Type B pancreatic cell (in vitro differentiated cells): ENCODE measurements around the gene PLK2. TPM values are rescaled to one million over a fixed set of nuclear protein-coding genes. Genes with fewer than 3 reads are reported as not detected.

Experiments
- DNase-seq: peaks from one replicate; pipeline ENCODE4 v3.0.0; 2021; ENCODE audit warnings: mixed read lengths; ENCODE audit not compliant: unreplicated experiment; ENCODE audit errors: extremely low spot score
- H3K27ac Mint-ChIP-seq: 2 replicates; pipeline ENCODE4 v1.8.0; 2021; ENCODE audit warnings: mild to moderate bottlenecking, mixed read lengths
- H3K27me3 Mint-ChIP-seq: 2 replicates; pipeline ENCODE4 v1.8.0; 2021; ENCODE audit warnings: mixed read lengths
- H3K36me3 Mint-ChIP-seq: 2 replicates; pipeline ENCODE4 v1.8.0; 2021; ENCODE audit warnings: mixed read lengths
- H3K4me1 Mint-ChIP-seq: one replicate; pipeline ENCODE4 v1.8.0; 2021; ENCODE audit warnings: mixed read lengths; ENCODE audit not compliant: unreplicated experiment
- H3K4me3 Mint-ChIP-seq: 2 replicates; pipeline ENCODE4 v1.8.0; 2021; ENCODE audit warnings: mild to moderate bottlenecking, mixed read lengths
- H3K9me3 Mint-ChIP-seq: 2 replicates; pipeline ENCODE4 v1.8.0; 2021; ENCODE audit warnings: mixed read lengths
- total RNA-seq: library from RNA; stranded (reverse); gene quantifications from 2 replicates; pipeline ENCODE4 v1.2.1, GENCODE V29; 2021; ENCODE audit warnings: low replicate concordance
- TF ChIP-seq, protein P1 (sequence below): fragments of 200-600 bp; sonication (generic); conservative IDR thresholded peaks from 2 replicates; pipeline ENCODE4 v1.5.0; 2021; ENCODE audit warnings: antibody characterized with exemption, mild to moderate bottlenecking

Gene PLK2
- total RNA-seq, 1 donor from 2014 or later = 307 TPM

DNA sequence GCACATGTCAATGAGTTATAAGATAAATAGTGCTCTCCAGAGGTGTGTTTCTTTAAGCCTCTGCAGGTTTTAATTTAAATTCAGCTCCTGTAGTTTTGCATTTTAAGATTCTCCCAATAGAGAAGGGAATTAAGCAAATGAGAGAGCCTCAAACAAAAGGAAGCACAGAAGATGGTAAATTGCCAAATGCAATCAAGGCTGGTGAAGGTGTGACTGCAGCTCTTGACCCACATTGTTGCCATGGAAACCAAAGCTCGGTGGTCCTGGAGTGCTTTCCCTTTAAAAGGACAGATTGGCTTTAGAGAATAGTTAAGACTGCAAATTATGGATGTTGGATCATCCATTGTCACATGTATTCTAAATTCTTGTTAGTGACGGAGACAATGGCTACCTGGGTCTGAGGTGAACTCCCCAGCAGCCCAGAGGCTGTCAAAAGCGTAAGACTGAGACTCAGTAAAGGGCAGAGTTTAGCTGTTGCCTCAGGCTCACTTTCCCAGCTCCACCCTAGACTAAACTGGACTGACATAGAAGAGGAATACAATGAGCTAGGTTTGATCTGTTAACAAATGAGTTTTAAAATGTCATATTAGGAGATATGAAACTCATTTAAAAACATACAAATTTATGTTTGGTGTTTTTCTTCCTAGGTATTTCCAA, 43.6 kb upstream of the PLK2 start:
- no peaks in the 10 kb centered on the region for H3K9me3 Mint-ChIP-seq
- peaks cover 7% of the 10 kb centered on the region for H3K4me1 Mint-ChIP-seq
- no peaks in the 10 kb centered on the region for H3K36me3 Mint-ChIP-seq
- no peak for DNase-seq
- H3K4me3 Mint-ChIP-seq = no peak overlapping the region
- no peaks in the 10 kb centered on the region for H3K27me3 Mint-ChIP-seq
- H3K27ac Mint-ChIP-seq = no peak overlapping the region
- TF ChIP-seq, protein P1, sequence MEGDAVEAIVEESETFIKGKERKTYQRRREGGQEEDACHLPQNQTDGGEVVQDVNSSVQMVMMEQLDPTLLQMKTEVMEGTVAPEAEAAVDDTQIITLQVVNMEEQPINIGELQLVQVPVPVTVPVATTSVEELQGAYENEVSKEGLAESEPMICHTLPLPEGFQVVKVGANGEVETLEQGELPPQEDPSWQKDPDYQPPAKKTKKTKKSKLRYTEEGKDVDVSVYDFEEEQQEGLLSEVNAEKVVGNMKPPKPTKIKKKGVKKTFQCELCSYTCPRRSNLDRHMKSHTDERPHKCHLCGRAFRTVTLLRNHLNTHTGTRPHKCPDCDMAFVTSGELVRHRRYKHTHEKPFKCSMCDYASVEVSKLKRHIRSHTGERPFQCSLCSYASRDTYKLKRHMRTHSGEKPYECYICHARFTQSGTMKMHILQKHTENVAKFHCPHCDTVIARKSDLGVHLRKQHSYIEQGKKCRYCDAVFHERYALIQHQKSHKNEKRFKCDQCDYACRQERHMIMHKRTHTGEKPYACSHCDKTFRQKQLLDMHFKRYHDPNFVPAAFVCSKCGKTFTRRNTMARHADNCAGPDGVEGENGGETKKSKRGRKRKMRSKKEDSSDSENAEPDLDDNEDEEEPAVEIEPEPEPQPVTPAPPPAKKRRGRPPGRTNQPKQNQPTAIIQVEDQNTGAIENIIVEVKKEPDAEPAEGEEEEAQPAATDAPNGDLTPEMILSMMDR = no peak

DNA sequence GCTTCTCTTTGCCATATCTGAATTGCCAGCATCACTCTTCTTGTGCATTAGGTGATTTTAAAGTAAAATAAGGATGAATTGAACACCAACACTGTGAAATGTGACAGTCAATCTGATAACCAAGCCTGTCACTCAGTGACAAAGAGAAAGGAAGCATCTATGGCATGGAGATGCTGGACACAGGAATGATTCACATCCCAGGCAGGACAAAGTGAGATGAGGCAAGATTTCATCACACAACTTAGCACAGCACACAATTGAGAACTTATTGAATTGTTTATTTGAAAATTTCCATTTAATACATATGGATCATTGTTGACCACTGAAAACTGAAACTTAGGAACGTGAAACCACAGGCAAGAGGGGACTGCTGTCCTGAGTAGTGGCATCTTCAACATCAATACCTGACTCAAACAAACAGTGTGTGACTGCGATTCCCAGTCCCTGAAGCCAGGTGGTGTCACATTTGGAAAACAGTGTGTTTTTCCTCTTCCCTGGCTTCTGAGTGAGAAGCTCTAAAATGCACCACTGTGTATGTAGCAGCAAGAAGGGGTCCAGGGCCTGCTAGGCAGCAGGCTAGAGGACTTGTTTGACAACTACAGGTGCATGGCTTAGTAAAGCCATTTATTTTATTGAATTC, 42.0 kb upstream of the PLK2 start:
- H3K4me1 Mint-ChIP-seq = peaks cover 3% of the 10 kb centered on the region
- H3K27ac Mint-ChIP-seq = no peak overlapping the region
- no peaks in the 10 kb centered on the region for H3K36me3 Mint-ChIP-seq
- H3K27me3 Mint-ChIP-seq = no peaks in the 10 kb centered on the region
- DNase-seq = no peak
- H3K9me3 Mint-ChIP-seq = no peaks in the 10 kb centered on the region
- no peak overlapping the region for H3K4me3 Mint-ChIP-seq
- TF ChIP-seq, protein P1 = no peak

DNA sequence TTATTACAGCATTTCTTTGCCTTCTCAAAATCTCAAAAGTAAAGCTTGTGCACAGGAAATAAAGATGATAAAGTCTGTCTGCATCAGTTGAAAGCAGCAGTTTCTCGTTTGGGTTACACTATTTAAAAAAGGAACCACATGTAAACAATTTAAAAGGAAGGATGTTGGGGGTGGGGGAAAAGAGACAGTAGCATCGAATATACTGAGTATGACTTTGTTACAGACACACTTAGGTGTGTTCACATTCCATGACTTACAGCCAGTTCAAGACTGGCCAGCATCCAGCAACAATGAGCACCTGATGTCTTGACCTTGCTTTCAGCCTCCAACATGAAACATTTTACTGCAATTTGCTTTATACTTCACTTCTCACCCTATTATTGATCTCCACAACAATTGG, 40.1 kb upstream of the PLK2 start:
- no peaks in the 10 kb centered on the region for H3K36me3 Mint-ChIP-seq
- H3K9me3 Mint-ChIP-seq = no peaks in the 10 kb centered on the region
- H3K27me3 Mint-ChIP-seq = no peaks in the 10 kb centered on the region
- TF ChIP-seq, protein P1 = no peak
- no peak for DNase-seq
- no peak overlapping the region for H3K4me3 Mint-ChIP-seq
- H3K27ac Mint-ChIP-seq = no peak overlapping the region
- peaks cover 3% of the 10 kb centered on the region for H3K4me1 Mint-ChIP-seq

DNA sequence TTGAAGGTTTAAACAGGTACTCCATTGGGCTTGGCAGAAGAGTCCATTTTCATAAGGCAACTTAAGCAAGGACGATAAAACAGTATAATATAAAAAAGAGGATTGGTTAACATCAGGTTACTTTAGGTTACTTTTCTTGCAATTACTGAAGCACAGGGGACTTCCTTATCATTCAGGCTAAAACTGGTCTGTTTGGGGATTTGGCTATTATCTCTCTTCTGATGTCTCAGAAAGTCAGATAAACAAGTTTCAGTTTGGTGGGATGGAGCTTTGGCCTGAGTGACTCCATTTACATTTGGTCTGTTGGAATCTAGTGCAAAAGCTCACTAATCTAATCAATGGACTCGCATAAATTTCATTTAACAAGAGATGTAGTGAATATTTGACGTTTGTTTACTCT, 39.3 kb upstream of the PLK2 start:
- Mint-ChIP-seq H3K27me3 (no peaks in the 10 kb centered on the region), H3K4me3 (no peak overlapping the region), H3K36me3 (no peaks in the 10 kb centered on the region), H3K9me3 (no peaks in the 10 kb centered on the region), H3K27ac (no peak overlapping the region), H3K4me1 (no peaks in the 10 kb centered on the region)
- TF ChIP-seq, protein P1 = no peak
- DNase-seq = no peak

DNA sequence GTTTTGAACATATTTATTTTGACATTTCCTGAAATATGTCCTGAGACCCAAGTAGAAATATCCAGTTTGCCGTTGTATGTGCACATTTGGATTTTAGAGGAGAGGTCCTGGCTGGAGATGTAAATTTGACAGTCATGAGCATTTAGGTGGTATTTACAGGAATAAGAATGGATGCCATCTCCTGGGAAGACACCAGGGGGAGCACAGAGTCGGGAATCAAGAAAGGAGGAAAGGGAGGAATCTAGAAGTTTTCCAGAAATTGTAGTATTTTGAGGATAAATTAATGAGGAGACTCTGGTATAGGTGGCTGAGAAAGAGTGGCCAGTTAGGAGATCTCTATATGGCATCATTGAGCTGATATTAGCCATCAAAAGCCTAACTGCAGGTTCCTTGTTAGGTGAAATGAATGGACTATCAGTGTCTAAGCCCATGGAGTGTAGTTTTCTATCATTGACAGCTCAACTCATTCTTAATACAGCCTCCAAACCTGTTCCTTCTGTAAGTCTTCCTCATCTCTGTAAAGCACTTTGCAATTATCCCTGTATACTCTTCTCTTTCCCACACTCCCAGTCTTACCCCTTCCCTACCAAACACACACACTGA, 38.6 kb upstream of the PLK2 start:
- Mint-ChIP-seq H3K27me3 (no peaks in the 10 kb centered on the region), H3K9me3 (no peaks in the 10 kb centered on the region), H3K27ac (no peak overlapping the region), H3K4me1 (no peaks in the 10 kb centered on the region), H3K4me3 (no peak overlapping the region), H3K36me3 (no peaks in the 10 kb centered on the region)
- TF ChIP-seq, protein P1 = peak; percentile 84
- DNase-seq = no peak
